GM19193 (cell line): ENCODE results near the gene HLA-DMB.

ENCODE experiments used
- POLR2A ChIP-seq: IDR thresholded peaks from 4 replicates; pipeline ENCODE4 v1.6.1; 2011; ENCODE audit not compliant: insufficient read depth, insufficient read length; ENCODE audit errors: extremely low read depth

HLA-DMB gene

DNA sequence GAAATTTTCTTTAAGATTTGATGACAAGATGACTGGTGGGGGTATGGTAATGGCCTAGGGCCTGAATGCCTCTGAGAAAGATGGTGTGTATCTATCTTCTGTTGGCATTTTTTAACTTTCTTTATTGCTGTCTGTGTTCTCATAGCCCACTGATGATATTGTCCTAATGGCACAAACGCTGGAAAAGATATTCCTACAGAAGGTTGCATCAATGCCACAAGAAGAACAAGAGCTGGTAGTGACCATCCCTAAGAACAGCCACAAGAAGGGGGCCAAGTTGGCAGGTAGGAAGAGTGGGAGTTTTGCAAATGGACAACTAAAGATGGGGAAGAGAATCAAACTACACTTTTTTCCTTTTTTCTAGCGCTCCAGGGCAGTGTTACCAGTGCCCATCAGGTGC lies 35.1 kb upstream of the HLA-DMB start:
- TF ChIP-seq POLR2A = no peak

- peak; percentile 57 for TF ChIP-seq POLR2A
These were observed 33.9 kb upstream of the HLA-DMB start for GRCh38 chr6:32974541-32975308.

DNA sequence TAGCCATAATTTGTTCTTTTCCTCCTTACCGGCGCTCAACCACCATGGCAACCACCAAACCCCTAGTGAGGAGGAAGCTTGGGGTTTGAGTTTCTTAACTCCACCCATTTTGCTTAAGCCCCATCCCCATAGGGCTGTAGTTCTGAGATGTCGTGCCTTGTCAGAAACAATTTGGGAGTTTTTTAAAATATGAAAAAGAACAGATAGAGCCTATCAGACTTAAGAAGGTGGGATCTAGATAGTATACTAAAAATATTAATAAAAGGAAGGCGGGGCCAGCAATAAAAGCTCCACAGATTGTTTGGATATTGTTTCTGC lies 33.1 kb upstream of the HLA-DMB start:
- no peak for TF ChIP-seq POLR2A

GRCh38 chr6:32973144-32974015 lies 32.6 kb upstream of the HLA-DMB start:
- peak; percentile 17 for TF ChIP-seq POLR2A

DNA sequence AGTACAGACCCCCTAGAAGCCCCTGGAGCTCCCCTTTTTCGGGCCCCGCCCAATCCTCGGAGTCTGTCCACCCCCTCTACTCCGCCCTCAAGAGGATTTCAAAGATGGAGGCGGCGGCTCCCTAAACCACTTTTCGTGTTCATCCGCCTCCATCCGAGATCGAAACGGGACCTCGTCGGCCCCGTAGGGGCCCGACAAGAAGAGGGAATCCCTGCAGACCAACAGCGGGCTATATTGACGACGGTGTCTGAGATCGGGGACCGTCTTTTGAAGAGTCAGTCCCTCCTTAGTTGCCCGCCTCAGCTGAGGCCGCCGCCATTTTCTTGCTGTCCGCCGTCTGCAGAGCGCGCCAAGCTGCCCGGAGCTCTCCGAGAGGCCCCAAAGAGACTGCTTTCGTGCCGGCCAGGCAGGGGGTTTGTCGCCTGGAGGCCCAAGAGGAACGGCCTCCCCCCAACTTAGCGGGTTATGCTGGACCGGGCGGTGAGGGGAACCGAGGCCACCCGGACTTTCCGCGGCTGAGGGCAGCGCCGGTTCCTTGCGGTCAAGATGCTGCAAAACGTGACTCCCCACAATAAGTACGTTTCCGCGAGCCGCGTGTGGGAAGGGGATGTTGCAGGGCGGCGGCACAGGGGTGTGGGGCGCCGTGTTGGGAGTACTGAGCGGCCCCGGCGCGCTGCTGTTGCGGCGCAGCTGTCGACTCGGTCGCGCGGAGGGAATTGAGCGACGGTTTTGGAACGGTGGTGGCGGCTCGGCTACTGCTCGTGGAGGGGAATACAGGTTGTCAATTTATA lies 31.7 kb upstream of the HLA-DMB start:
- peak; percentile 54 for TF ChIP-seq POLR2A

DNA sequence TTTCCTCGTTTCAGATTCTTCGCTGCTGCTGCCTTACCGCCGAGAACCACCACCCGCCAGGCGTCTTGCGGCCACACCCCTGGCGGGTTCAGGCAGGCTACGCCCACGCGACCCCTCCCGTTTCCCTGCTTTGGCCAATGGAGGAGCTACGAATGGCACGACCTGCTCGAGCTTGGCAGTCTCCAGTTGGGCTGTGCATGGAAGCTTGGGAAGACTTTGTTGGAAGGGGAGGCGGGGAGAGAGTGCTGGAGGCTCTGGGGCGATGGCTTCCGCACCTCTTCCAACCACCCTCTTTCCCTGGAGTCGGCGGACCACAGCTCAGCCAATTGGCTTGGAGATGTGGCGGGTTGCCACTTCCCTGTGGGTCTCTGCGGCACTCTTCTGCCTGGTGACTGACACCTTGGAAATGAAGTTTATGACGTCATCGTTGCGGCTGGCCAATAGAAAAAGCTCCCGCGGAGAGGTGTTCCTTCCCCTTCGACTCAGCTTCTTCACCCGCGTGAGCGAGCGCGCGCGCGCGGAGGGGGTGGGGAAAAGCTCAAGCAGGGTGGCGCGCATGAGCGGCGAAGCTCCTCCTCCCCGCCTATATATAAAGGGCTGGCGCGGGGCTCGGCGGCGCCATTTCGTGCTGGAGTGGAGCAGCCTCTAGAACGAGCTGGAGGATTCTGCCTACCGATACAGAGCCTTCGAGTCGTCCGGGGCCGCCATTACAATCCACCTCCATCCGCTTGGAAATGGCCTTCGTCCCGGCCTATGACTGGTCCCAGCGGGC lies 30.9 kb upstream of the HLA-DMB start:
- TF ChIP-seq POLR2A = peak; percentile 100

- no peak for TF ChIP-seq POLR2A
These were observed 30.4 kb upstream of the HLA-DMB start for GRCh38 chr6:32971242-32971580.

DNA sequence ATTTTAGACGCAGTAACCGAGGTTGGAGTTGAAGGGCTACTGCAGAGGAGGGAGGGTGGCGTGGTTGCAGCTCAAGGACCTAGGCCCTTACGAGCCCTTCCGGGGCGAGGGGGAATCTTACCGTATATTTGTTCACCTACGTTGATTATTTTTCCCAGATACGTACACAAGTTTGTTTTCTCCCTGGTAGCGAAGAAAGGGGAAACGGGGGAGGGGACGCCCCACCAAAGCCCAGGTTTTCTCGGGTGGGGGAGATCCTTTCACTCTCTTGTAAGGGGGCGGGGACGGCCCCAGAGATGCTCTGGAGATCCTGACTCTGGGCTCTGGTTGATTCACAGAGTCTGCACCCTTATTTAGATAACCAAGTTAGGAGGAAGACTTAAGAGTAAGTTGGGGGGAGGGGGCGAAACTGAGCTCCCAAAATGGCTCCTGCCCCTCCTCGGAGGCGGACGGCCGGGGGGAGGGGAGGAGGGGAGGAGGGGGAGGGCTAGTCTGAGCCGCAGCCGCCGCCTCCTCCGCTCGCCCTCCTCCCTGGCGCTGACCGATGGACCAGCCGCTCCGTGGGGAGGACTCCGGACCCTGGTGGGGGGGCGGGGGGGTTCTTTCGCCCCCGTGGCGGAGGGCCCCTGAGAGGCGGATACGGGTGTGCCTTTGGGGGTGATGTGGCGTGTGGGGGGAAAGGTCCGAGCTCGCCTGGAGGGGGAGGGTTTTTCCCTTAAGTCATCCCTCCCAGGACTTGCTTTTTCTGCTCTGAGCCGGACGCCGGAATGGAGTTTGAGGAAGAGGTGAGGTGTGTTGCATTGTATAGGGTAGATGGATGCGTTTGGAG lies 29.8 kb upstream of the HLA-DMB start:
- TF ChIP-seq POLR2A = peak; percentile 58

- TF ChIP-seq POLR2A = peak; percentile 65
These were observed 29.0 kb upstream of the HLA-DMB start for GRCh38 chr6:32969685-32970412.

GRCh38 chr6:32968867-32969684 lies 28.2 kb upstream of the HLA-DMB start:
- TF ChIP-seq POLR2A = peak; percentile 69

GRCh38 chr6:32968093-32968866 lies 27.5 kb upstream of the HLA-DMB start, which contains the start of gene BRD2:
TSS of gene BRD2 (plus strand) at chr6:32968594. CDS start at chr6:32972899, 4,305 bp downstream.
- peak; percentile 90 for TF ChIP-seq POLR2A
